IMR-90 (cell line): ENCODE data around the gene PIK3C2B. TPM values are rescaled to one million over a fixed set of nuclear protein-coding genes. Genes with fewer than 3 reads are reported as not detected.

Source experiments
- ATAC-seq: fragments of 200-7000 bp; cut with Tn5 transposase; 2 replicates; pipeline ENCODE4 v1.9.1; 2020; ENCODE audit warnings: low read depth, mild to moderate bottlenecking, moderate library complexity
- BruUV-seq: library from RNA; stranded (reverse); fragments of 400-500 nt; replicated peaks from 2 replicates; lab custom pipeline; 2021; lab: Mats Ljungman, UMichigan
- CTCF ChIA-PET: fragments of 300-600 bp; formaldehyde crosslinking; extraction: SDS; loops from one replicate; lab custom pipeline; 2021; ENCODE audit warnings: antibody characterized with exemption; lab: Yijun Ruan, JAX
- POLR2A ChIA-PET: fragments of 300-600 bp; sonication (Branson Sonifier 250); formaldehyde crosslinking; loops from one replicate; lab custom pipeline; 2022; ENCODE audit warnings: antibody characterized with exemption; ENCODE audit not compliant: unreplicated experiment; lab: Charles Lee
- DNase-seq: peaks from one replicate; pipeline ENCODE4 v3.0.0; 2013
- H2AFZ ChIP-seq: replicated peaks from 2 replicates; pipeline ENCODE3; 2013; ENCODE audit warnings: low read length, mild to moderate bottlenecking; ENCODE audit not compliant: poor library complexity
- H2AK5ac ChIP-seq: 2 replicates; pipeline ENCODE4 v1.6.1; 2013; ENCODE audit warnings: low read depth, low read length, inconsistent platforms
- H2AK9ac ChIP-seq: replicated peaks from 2 replicates; pipeline ENCODE3; 2013; ENCODE audit warnings: mild to moderate bottlenecking, low read depth, low read length, moderate library complexity; ENCODE audit not compliant: poor library complexity
- H2BK120ac ChIP-seq: 2 replicates; pipeline ENCODE4 v1.6.1; 2013; ENCODE audit warnings: low read depth, low read length, inconsistent platforms
- H2BK15ac ChIP-seq: 3 replicates; pipeline ENCODE4 v1.6.1; 2013; ENCODE audit warnings: low read depth, low read length, inconsistent platforms
- H2BK20ac ChIP-seq: 2 replicates; pipeline ENCODE4 v1.6.1; 2013; ENCODE audit warnings: low read depth, mild to moderate bottlenecking, inconsistent platforms, low read length, moderate library complexity
- H2BK5ac ChIP-seq: 2 replicates; pipeline ENCODE4 v1.6.1; 2013; ENCODE audit warnings: mild to moderate bottlenecking, low read depth, low read length, inconsistent platforms; ENCODE audit not compliant: poor library complexity, severe bottlenecking
- H3K14ac ChIP-seq: replicated peaks from 2 replicates; pipeline ENCODE4 v1.6.1; 2013; ENCODE audit warnings: low read depth, low read length, inconsistent platforms
- H3K18ac ChIP-seq: 2 replicates; pipeline ENCODE4 v1.6.1; 2013; ENCODE audit warnings: low read depth, low read length, control low read depth
- H3K23ac ChIP-seq: 2 replicates; pipeline ENCODE4 v1.6.1; 2013; ENCODE audit warnings: low read depth, low read length, inconsistent platforms
- H3K27ac ChIP-seq: 2 replicates; pipeline ENCODE4 v1.5.1; 2013; ENCODE audit warnings: mild to moderate bottlenecking, control low read depth, low read length; ENCODE audit not compliant: insufficient read depth
- H3K27me3 ChIP-seq: 2 replicates; pipeline ENCODE4 v1.6.1; 2013; ENCODE audit warnings: low read length; ENCODE audit not compliant: control insufficient read depth, insufficient read depth
- H3K36me3 ChIP-seq: 2 replicates; pipeline ENCODE4 v1.6.1; 2013; ENCODE audit warnings: low read length, mixed read lengths; ENCODE audit not compliant: control insufficient read depth, insufficient read depth
- H3K4ac ChIP-seq: 2 replicates; pipeline ENCODE4 v1.6.1; 2013; ENCODE audit warnings: low read depth, low read length, inconsistent platforms
- H3K4me1 ChIP-seq: 2 replicates; pipeline ENCODE4 v1.6.1; 2013; ENCODE audit warnings: low read length, mixed read lengths; ENCODE audit not compliant: control insufficient read depth, insufficient read depth
- H3K4me2 ChIP-seq: 2 replicates; pipeline ENCODE4 v1.6.1; 2013; ENCODE audit warnings: low read depth, mild to moderate bottlenecking, control low read depth, low read length, moderate library complexity
- H3K4me3 ChIP-seq: 2 replicates; pipeline ENCODE4 v1.5.1; 2013; ENCODE audit warnings: low read depth, mild to moderate bottlenecking, control low read depth, low read length, moderate library complexity; ENCODE audit not compliant: insufficient read depth
- H3K56ac ChIP-seq: 2 replicates; pipeline ENCODE4 v1.6.1; 2013; ENCODE audit warnings: low read length, inconsistent platforms; ENCODE audit not compliant: insufficient read depth; ENCODE audit errors: extremely low read depth
- H3K79me1 ChIP-seq, 2 experiments: 2 replicates each; pipeline ENCODE4 v1.6.1; 2013; ENCODE audit warnings: low read length in 2 of 2, inconsistent platforms in 1 of 2, low read depth in 1 of 2
- H3K9ac ChIP-seq: 2 replicates; pipeline ENCODE4 v1.6.1; 2013; ENCODE audit warnings: low read depth, low read length, control low read depth
- H3K9me1 ChIP-seq: 2 replicates; pipeline ENCODE4 v1.6.1; 2013; ENCODE audit warnings: low read length, inconsistent platforms; ENCODE audit not compliant: insufficient read depth
- H3K9me3 ChIP-seq: 2 replicates; pipeline ENCODE4 v1.6.1; 2013; ENCODE audit warnings: low read length; ENCODE audit not compliant: control insufficient read depth, insufficient read depth
- H4K20me1 ChIP-seq: 2 replicates; pipeline ENCODE4 v1.6.1; 2013; ENCODE audit warnings: low read length, inconsistent platforms; ENCODE audit not compliant: insufficient read depth
- H4K5ac ChIP-seq: 2 replicates; pipeline ENCODE4 v1.6.1; 2013; ENCODE audit warnings: mild to moderate bottlenecking, low read depth, low read length, control low read depth
- H4K8ac ChIP-seq, 2 experiments: 2 replicates each; pipeline ENCODE4 v1.6.1; 2013; ENCODE audit warnings: low read depth in 2 of 2, low read length in 2 of 2, control low read depth in 1 of 2, inconsistent platforms in 1 of 2
- H4K91ac ChIP-seq: 2 replicates; pipeline ENCODE4 v1.6.1; 2013; ENCODE audit warnings: low read depth, low read length, inconsistent platforms; ENCODE audit not compliant: insufficient read depth
- BHLHE40 ChIP-seq: fragments of 150-350 bp; IDR thresholded peaks from 2 replicates; pipeline ENCODE4 v1.6.1; 2016; ENCODE audit warnings: mild to moderate bottlenecking, low read depth, low read length
- CEBPB ChIP-seq: IDR thresholded peaks from 2 replicates; pipeline ENCODE4 v1.6.1; 2012; ENCODE audit warnings: low read depth, low read length, improper control_type of control experiment
- FOS ChIP-seq: fragments of 150-350 bp; IDR thresholded peaks from 2 replicates; pipeline ENCODE4 v1.6.1; 2016; ENCODE audit warnings: low read depth, low read length
- MAFK ChIP-seq: IDR thresholded peaks from 2 replicates; pipeline ENCODE4 v1.6.1; 2012; ENCODE audit warnings: low read depth, low read length, improper control_type of control experiment
- MXI1 ChIP-seq: IDR thresholded peaks from 2 replicates; pipeline ENCODE4 v1.6.1; 2012; ENCODE audit warnings: low read depth, mild to moderate bottlenecking, low read length, moderate library complexity, borderline replicate concordance
- RAD21 ChIP-seq: IDR thresholded peaks from 2 replicates; pipeline ENCODE4 v1.6.1; 2012; ENCODE audit warnings: low read length, improper control_type of control experiment
- RCOR1 ChIP-seq: IDR thresholded peaks from 2 replicates; pipeline ENCODE4 v1.6.1; 2012; ENCODE audit warnings: mild to moderate bottlenecking, low read length, improper control_type of control experiment; ENCODE audit not compliant: insufficient replicate concordance
- RFX5 ChIP-seq: IDR thresholded peaks from 2 replicates; pipeline ENCODE4 v1.8.0; 2012; ENCODE audit warnings: low read depth, mild to moderate bottlenecking, low read length, moderate library complexity
- SMC3 ChIP-seq: fragments of 150-350 bp; IDR thresholded peaks from 2 replicates; pipeline ENCODE4 v1.6.1; 2016; ENCODE audit warnings: low read depth, mild to moderate bottlenecking, antibody characterized with exemption, low read length, moderate library complexity
- WGBS, 2 experiments: methylation state at CpG; one replicate each; pipeline versions ENCODE4 v1.1.5 to v1.1.7; 2013; ENCODE audit warnings: missing lambda C conversion rate in 2 of 2; ENCODE audit not compliant: insufficient read length in 1 of 2; ENCODE audit errors: extremely low coverage in 2 of 2; 5-methylcytosine and 5-hydroxymethylcytosine counted together
- dilution Hi-C: fragments of 300-500 bp; cut with HindIII; formaldehyde crosslinking; loops from one replicate; pipeline ENCODE4 v1.14.3; 2018; ENCODE audit warnings: low sequenced_read_pairs; ENCODE audit not compliant: unreplicated experiment
- in situ Hi-C: fragments of 300-500 bp; cut with MboI; formaldehyde crosslinking; loops from 3 replicates; pipeline ENCODE4 v1.14.3; 2019; ENCODE audit warnings: low sequenced_read_pairs, inconsistent platforms, mixed read lengths
- intact Hi-C: fragments of 100-400 bp; cut with micrococcal nuclease; formaldehyde crosslinking; loops from 2 replicates; pipeline ENCODE4 v1.10.0; 2022
- polyA plus RNA-seq, 3 experiments: library from polyadenylated mRNA; depleted of rRNA; stranded (reverse); fragments of >200 nt; gene quantifications; 2 replicates each; pipeline ENCODE4 v1.2.3, GENCODE V29; 2012; ENCODE audit warnings: low replicate concordance in 1 of 3
- total RNA-seq: library from RNA; depleted of rRNA; stranded (reverse); fragments of >200 nt; gene quantifications from 2 replicates; pipeline ENCODE4 v1.2.3, GENCODE V29; 2012
- TF ChIP-seq, protein P1 (sequence below): fragments of 150-350 bp; IDR thresholded peaks from 2 replicates; pipeline ENCODE4 v1.6.1; 2017; ENCODE audit warnings: mild to moderate bottlenecking, antibody characterized with exemption, low read length, low read depth
- TF ChIP-seq, protein P2 (sequence below): fragments of 150-350 bp; IDR thresholded peaks from 2 replicates; pipeline ENCODE4 v1.6.1; 2016; ENCODE audit warnings: low read depth, mild to moderate bottlenecking, low read length, moderate library complexity, borderline replicate concordance
- TF ChIP-seq, protein P3 (sequence below): conservative IDR thresholded peaks from 2 replicates; pipeline ENCODE4 v1.5.1; 2012; ENCODE audit warnings: mild to moderate bottlenecking, low read depth, low read length, improper control_type of control experiment

Gene PIK3C2B
- total and polyA plus RNA-seq, 2 of the 4 experiments (the other 2 are of a cell fraction): 1.1 to 2.9 TPM

DNA sequence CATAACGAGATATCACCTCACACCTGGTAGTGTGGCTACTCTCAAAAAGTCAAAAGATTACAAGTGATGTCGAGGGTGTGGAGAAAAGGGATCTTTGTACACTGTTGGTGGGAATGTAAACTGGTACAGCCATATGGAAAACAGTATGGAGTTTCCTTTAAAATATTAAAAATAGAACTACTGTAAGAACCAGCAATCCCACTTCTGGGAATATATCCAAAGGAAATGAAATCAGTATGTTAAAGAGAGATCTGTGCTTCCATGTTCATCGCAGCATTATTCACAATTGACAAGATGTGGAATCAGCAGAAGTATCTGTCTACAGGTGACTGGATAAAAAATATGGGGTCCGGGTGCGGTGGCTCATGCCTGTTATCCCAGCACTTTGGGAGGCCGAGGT lies 7.6 kb upstream of the PIK3C2B start:
- WGBS, 2 experiments: 100% methylated on average over 1 of the region's 6 CpGs; no CpG with 5 or more reads in 1 of the 2 experiments
- TF ChIP-seq BHLHE40 (no peak), RCOR1 (no peak), CEBPB (no peak), FOS (no peak), RAD21 (no peak), SMC3 (no peak), MXI1 (no peak), RFX5 (no peak), MAFK (no peak)
- TF ChIP-seq, protein P1, sequence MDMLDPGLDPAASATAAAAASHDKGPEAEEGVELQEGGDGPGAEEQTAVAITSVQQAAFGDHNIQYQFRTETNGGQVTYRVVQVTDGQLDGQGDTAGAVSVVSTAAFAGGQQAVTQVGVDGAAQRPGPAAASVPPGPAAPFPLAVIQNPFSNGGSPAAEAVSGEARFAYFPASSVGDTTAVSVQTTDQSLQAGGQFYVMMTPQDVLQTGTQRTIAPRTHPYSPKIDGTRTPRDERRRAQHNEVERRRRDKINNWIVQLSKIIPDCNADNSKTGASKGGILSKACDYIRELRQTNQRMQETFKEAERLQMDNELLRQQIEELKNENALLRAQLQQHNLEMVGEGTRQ: no peak
- TF ChIP-seq, protein P2, sequence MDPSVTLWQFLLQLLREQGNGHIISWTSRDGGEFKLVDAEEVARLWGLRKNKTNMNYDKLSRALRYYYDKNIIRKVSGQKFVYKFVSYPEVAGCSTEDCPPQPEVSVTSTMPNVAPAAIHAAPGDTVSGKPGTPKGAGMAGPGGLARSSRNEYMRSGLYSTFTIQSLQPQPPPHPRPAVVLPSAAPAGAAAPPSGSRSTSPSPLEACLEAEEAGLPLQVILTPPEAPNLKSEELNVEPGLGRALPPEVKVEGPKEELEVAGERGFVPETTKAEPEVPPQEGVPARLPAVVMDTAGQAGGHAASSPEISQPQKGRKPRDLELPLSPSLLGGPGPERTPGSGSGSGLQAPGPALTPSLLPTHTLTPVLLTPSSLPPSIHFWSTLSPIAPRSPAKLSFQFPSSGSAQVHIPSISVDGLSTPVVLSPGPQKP: no peak
- TF ChIP-seq, protein P3, sequence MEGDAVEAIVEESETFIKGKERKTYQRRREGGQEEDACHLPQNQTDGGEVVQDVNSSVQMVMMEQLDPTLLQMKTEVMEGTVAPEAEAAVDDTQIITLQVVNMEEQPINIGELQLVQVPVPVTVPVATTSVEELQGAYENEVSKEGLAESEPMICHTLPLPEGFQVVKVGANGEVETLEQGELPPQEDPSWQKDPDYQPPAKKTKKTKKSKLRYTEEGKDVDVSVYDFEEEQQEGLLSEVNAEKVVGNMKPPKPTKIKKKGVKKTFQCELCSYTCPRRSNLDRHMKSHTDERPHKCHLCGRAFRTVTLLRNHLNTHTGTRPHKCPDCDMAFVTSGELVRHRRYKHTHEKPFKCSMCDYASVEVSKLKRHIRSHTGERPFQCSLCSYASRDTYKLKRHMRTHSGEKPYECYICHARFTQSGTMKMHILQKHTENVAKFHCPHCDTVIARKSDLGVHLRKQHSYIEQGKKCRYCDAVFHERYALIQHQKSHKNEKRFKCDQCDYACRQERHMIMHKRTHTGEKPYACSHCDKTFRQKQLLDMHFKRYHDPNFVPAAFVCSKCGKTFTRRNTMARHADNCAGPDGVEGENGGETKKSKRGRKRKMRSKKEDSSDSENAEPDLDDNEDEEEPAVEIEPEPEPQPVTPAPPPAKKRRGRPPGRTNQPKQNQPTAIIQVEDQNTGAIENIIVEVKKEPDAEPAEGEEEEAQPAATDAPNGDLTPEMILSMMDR: no peak
- intact Hi-C loops: loop anchor here (5.0 kb wide), 1 partner anchor 340 kb away; no protein-coding TSS in a partner anchor

More for the DNA sequence above, 7.6 kb upstream of the PIK3C2B start:
- no peak overlapping the region for H2AK9ac ChIP-seq
- H3K14ac ChIP-seq: no peak overlapping the region
- H3K9ac ChIP-seq: no peak overlapping the region
- H2AFZ ChIP-seq: no peak overlapping the region
- H3K9me3 ChIP-seq: peaks cover 5% of the 10 kb centered on the region
- DNase-seq (no peak), ATAC-seq (no peak)
- H2BK20ac ChIP-seq: no peak overlapping the region
- no TSS peak for BruUV-seq
- ChIA-PET CTCF (interaction anchor here (1.3 to 4.4 kb wide), 3 partner anchors 56 to 94 kb away, joined by 5 to 30 read pairs (median 5); no protein-coding TSS in a partner anchor), POLR2A (no interaction called here)
- in situ Hi-C loops: loop anchor here (5.0 kb wide), 1 partner anchor 55 kb away; no protein-coding TSS in a partner anchor
- no peak overlapping the region for H3K27ac ChIP-seq
- H2BK5ac ChIP-seq: no peak overlapping the region
- no peak overlapping the region for H4K5ac ChIP-seq
- H3K18ac ChIP-seq: no peak overlapping the region
- no peak overlapping the region for H2BK15ac ChIP-seq
- no peak overlapping the region for H2AK5ac ChIP-seq
- H3K4ac ChIP-seq: no peak overlapping the region
- H3K79me1 ChIP-seq: no peaks in the 10 kb centered on the region
- no peak overlapping the region for H4K8ac ChIP-seq
- no peaks in the 10 kb centered on the region for H3K4me1 ChIP-seq
- no peak overlapping the region for H3K56ac ChIP-seq
- dilution Hi-C loops: no loop called here
- no peaks in the 10 kb centered on the region for H3K9me1 ChIP-seq
- no peak overlapping the region for H2BK120ac ChIP-seq
- H4K91ac ChIP-seq: no peak overlapping the region
- H3K4me3 ChIP-seq: no peak overlapping the region
- H3K23ac ChIP-seq: no peak overlapping the region
- H3K36me3 ChIP-seq: no peaks in the 10 kb centered on the region
- peaks cover 16% of the 10 kb centered on the region; the same call in 1 of the 2 replicates for H3K27me3 ChIP-seq
- peaks cover 3% of the 10 kb centered on the region; the same call in 1 of the 2 replicates for H4K20me1 ChIP-seq
- no peak overlapping the region for H3K4me2 ChIP-seq
